Esophagus muscularis mucosa (tissue), 2 donors: ENCODE results near the gene PDE4DIP.
"Not testable (repeated sequence)": the region's sequence is repeated elsewhere in the genome, so short reads cannot be mapped to it uniquely, and the experiment has no call there.

Experiments
- EP300 ChIP-seq: sonication (generic); formaldehyde crosslinking; IDR thresholded peaks from one replicate; pipeline ENCODE4 v1.6.1; 2017; ENCODE audit warnings: antibody characterized with exemption
- POLR2A ChIP-seq: fragments of 450-650 bp; IDR thresholded peaks from one replicate; pipeline ENCODE4 v1.6.1; 2017; ENCODE audit warnings: antibody characterized with exemption, moderate library complexity, mild to moderate bottlenecking, low read depth

- TF ChIP-seq EP300, POLR2A: not testable (repeated sequence)
These were observed 133.6 kb downstream of the PDE4DIP start for GRCh38 chr1:148977785-148978184.
